ENCODE data around the gene KIF27.
"Not testable (repeated sequence)": the region's sequence is repeated elsewhere in the genome, so short reads cannot be mapped to it uniquely, and the experiment has no call there.

The KIF27 gene

GRCh38 chr9:83932011-83932410 lies 10.8 kb upstream of the KIF27 start:
- TF ChIP-seq POLR2AphosphoS5 (IDR thresholded peaks at IDR 0.05; ENCODE audit: low read depth, low read length): no peak
- no peak for TF ChIP-seq TAF1 (IDR thresholded peaks at IDR 0.05; ENCODE audit: borderline replicate concordance, low read depth, low read length)
- DNase-seq (ENCODE audit: insufficient read length) (no peak), FAIRE-seq (no peak)

- DNase-seq (ENCODE audit: insufficient read length) (no peak), FAIRE-seq (no peak)
- no peak for TF ChIP-seq TAF1 (IDR thresholded peaks at IDR 0.05; ENCODE audit: borderline replicate concordance, low read depth, low read length)
- TF ChIP-seq POLR2AphosphoS5 (IDR thresholded peaks at IDR 0.05; ENCODE audit: low read depth, low read length): no peak
- no peak for TF ChIP-seq POLR2A (IDR thresholded peaks at IDR 0.05; ENCODE audit: low read depth, low read length)
Observed at GRCh38 chr9:83930881-83931280, 9.6 kb upstream of the KIF27 start.

GRCh38 chr9:83927591-83927990 lies 6.4 kb upstream of the KIF27 start:
- TF ChIP-seq POLR2A (IDR thresholded peaks at IDR 0.05; ENCODE audit: low read depth, low read length): no peak
- TF ChIP-seq TAF1 (IDR thresholded peaks at IDR 0.05; ENCODE audit: borderline replicate concordance, low read depth, low read length): no peak
- TF ChIP-seq POLR2AphosphoS5 (IDR thresholded peaks at IDR 0.05; ENCODE audit: low read depth, low read length): no peak

GRCh38 chr9:83920469-83920926 lies 734 bp downstream of the KIF27 start:
- peak; percentile 80 for FAIRE-seq
- TF ChIP-seq POLR2A (IDR thresholded peaks at IDR 0.05; ENCODE audit: low read depth, low read length): no peak
- TF ChIP-seq POLR2AphosphoS5 (IDR thresholded peaks at IDR 0.05; ENCODE audit: low read depth, low read length): no peak
- no peak for TF ChIP-seq TAF1 (IDR thresholded peaks at IDR 0.05; ENCODE audit: borderline replicate concordance, low read depth, low read length)
- peak; percentile 28 for DNase-seq (ENCODE audit: insufficient read length)

More at GRCh38 chr9:83927591-83927990, 6.4 kb upstream of the KIF27 start:
- DNase-seq (ENCODE audit: insufficient read length): no peak
- no peak for FAIRE-seq

GRCh38 chr9:83919111-83919510 lies 2.1 kb downstream of the KIF27 start:
- TF ChIP-seq TAF1 (IDR thresholded peaks at IDR 0.05; ENCODE audit: borderline replicate concordance, low read depth, low read length): no peak
- no peak for TF ChIP-seq POLR2A (IDR thresholded peaks at IDR 0.05; ENCODE audit: low read depth, low read length)
- TF ChIP-seq POLR2AphosphoS5 (IDR thresholded peaks at IDR 0.05; ENCODE audit: low read depth, low read length): no peak
- FAIRE-seq (no peak), DNase-seq (ENCODE audit: insufficient read length) (no peak)

GRCh38 chr9:83912194-83912593 lies 9.0 kb downstream of the KIF27 start:
- not testable (repeated sequence) for DNase-seq (ENCODE audit: insufficient read length)
- peak; percentile 97 for FAIRE-seq

GRCh38 chr9:83906144-83906543 lies 15.1 kb downstream of the KIF27 start:
- DNase-seq (ENCODE audit: insufficient read length) (no peak), FAIRE-seq (no peak)
- TF ChIP-seq POLR2A (IDR thresholded peaks at IDR 0.05; ENCODE audit: low read depth, low read length) (no peak), POLR2AphosphoS5 (IDR thresholded peaks at IDR 0.05; ENCODE audit: low read depth, low read length) (no peak), TAF1 (IDR thresholded peaks at IDR 0.05; ENCODE audit: borderline replicate concordance, low read depth, low read length) (no peak)

- not testable (repeated sequence) for DNase-seq (ENCODE audit: insufficient read length); FAIRE-seq
Observed at GRCh38 chr9:83900615-83901014, 20.6 kb downstream of the KIF27 start.

GRCh38 chr9:83894301-83894700 lies 26.9 kb downstream of the KIF27 start:
- not testable (repeated sequence) for FAIRE-seq; DNase-seq (ENCODE audit: insufficient read length)

- FAIRE-seq; DNase-seq (ENCODE audit: insufficient read length): not testable (repeated sequence)
Observed at GRCh38 chr9:83886498-83886897, 34.7 kb downstream of the KIF27 start.

- not testable (repeated sequence) for FAIRE-seq
Observed at GRCh38 chr9:83885559-83886240, 35.5 kb downstream of the KIF27 start.

GRCh38 chr9:83881687-83882408 lies 39.4 kb downstream of the KIF27 start:
- FAIRE-seq; DNase-seq (ENCODE audit: insufficient read length): not testable (repeated sequence)

More at GRCh38 chr9:83885559-83886240, 35.5 kb downstream of the KIF27 start:
- not testable (repeated sequence) for DNase-seq (ENCODE audit: insufficient read length)

GRCh38 chr9:83875559-83875958 lies 45.7 kb downstream of the KIF27 start:
- not testable (repeated sequence) for DNase-seq (ENCODE audit: insufficient read length)

GRCh38 chr9:83849895-83850294 lies 71.3 kb downstream of the KIF27 start:
- not testable (repeated sequence) for DNase-seq (ENCODE audit: insufficient read length)
- FAIRE-seq: peak; percentile 44

More at GRCh38 chr9:83875559-83875958, 45.7 kb downstream of the KIF27 start:
- FAIRE-seq: not testable (repeated sequence)

GRCh38 chr9:83837070-83837643 lies 84.1 kb downstream of the KIF27 start:
- peak; percentile 96 for FAIRE-seq
- DNase-seq (ENCODE audit: insufficient read length): not testable (repeated sequence)

- FAIRE-seq: peak; percentile 42
Observed at GRCh38 chr9:83830426-83831071, 90.7 kb downstream of the KIF27 start.

GRCh38 chr9:83824986-83825623 lies 96.1 kb downstream of the KIF27 start:
- FAIRE-seq; DNase-seq (ENCODE audit: insufficient read length): not testable (repeated sequence)

More at GRCh38 chr9:83830426-83831071, 90.7 kb downstream of the KIF27 start:
- not testable (repeated sequence) for DNase-seq (ENCODE audit: insufficient read length)

Measured in GM12892 (cell line).